ENCODE results near the gene METTL22. TPM values are rescaled to one million over a fixed set of nuclear protein-coding genes. Genes with fewer than 3 reads are reported as not detected.

Gene METTL22
- total and polyA plus RNA-seq, 4 donors = 6.5 to 17.9 (median 14.4) TPM

DNA sequence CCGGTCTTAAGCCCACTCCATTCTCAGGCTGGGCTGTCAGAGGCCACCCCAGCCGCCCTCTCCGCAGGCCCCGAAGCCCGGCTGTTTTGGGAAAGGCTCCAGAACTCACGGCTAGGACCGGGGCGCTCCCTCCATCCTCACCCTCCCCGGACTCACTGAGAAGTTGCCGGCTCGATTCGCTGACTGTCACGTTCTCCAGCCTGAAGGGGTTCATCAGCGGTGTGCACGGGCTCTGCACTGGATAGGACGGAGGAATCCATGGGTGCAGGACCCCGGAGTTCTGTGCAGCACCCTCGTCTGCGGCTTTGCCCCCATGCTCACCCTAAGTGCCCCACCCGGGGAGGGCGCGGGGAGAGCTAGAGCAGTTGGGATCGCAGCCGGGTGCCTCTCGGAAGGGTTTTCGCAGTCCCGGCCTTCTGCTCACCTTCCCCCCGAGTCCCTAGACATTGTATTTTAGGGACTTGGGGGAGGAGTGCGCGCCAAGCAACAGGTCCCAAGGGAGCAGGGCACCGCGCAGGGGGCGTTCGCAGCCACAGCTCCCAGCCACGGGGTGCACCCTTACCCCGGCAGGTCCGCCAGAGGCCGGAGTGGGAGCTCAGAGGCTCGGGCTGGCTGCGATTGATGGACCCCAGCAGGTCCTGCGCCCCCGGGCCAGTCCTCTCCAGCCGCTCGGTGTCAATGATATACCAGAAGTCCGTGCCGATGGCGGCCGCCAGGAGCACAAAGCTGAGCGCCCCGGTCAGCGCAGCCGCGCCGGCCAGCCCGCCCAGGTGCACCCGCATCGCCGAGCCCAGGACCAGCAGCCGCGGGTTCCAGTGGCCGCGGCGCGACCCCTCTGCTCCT is 32.2 kb upstream of the METTL22 start (continued):
- TF ChIP-seq, protein P1, sequence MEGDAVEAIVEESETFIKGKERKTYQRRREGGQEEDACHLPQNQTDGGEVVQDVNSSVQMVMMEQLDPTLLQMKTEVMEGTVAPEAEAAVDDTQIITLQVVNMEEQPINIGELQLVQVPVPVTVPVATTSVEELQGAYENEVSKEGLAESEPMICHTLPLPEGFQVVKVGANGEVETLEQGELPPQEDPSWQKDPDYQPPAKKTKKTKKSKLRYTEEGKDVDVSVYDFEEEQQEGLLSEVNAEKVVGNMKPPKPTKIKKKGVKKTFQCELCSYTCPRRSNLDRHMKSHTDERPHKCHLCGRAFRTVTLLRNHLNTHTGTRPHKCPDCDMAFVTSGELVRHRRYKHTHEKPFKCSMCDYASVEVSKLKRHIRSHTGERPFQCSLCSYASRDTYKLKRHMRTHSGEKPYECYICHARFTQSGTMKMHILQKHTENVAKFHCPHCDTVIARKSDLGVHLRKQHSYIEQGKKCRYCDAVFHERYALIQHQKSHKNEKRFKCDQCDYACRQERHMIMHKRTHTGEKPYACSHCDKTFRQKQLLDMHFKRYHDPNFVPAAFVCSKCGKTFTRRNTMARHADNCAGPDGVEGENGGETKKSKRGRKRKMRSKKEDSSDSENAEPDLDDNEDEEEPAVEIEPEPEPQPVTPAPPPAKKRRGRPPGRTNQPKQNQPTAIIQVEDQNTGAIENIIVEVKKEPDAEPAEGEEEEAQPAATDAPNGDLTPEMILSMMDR (IDR thresholded peaks at IDR 0.05; ENCODE audit: low read depth, low read length, missing input control) = no peak

DNA sequence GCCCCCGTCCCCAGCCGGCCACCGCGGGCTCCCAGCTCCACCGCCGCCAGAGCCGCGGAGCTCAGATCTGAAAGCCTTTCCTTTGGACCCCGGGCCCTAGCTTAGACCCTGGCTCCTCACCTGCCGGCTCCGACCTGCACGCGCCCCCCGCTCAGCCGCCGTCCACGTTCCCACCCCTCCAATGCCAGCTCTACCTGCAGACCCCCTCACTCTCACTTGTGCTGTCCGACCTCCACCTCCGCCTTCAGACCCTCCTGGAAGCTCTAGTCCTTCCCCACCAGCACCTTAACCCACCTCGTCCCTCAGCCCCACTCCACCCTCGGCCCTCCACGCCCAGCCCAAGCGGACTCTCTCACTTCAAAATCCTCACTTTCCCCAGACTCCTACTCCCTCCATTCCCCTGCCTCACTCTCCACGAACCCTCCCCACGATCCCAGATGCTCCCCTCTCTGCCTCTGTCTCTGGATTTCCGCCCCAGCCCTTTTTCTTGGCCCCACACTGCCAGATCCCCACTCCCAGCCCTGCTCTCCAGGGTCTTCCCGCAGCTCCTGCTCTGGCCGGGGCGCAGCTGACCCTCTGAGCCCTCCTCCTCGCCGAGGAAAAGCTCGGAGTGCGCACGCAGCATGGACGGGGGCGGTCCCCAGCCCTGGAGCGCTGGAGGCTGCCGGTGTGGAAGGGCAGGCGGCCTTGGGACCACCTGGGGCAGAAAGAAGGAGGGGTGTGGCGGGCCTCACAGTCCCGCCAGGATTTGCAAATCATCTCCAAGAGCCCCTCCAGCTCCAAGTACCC is 31.4 kb upstream of the METTL22 start, which contains the start of gene TMEM114:
TMEM114 (minus strand) TSS at position 612 of the 789 bp plus-strand sequence. CDS start 673 bp downstream, outside the sequence.
- no peak for DNase-seq (ENCODE audit: low spot score)

DNA sequence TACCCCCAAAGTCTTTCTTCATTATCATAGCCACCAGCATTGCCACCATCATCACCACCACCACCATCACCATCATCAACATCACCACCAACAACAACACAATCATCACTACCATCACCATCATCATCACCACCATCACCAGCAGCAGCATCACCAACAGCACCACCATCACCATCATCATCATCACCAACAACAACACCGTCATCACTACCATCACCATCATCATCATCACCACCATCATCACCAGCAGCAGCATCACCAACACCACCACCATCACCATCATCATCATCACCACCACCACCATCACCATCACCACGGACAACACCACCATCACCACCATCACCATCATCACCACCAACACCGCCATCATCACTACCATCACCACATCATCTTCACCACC is 30.7 kb upstream of the METTL22 start:
- Histone ChIP-seq H3K27me3 (ENCODE audit: control insufficient read depth in 4 of 4, insufficient read depth in 4 of 4, low read length in 3 of 4) (peaks cover 0 to 12% (median 3%) of the 10 kb centered on the region in 4 donors), H3K4me1 (ENCODE audit: control insufficient read depth in 4 of 4, insufficient read depth in 4 of 4, low read length in 3 of 4) (peaks cover 0 to 15% (median 6%) of the 10 kb centered on the region in 4 donors), H3K9ac (ENCODE audit: low read depth in 1 of 2, low read length in 2 of 2) (no peak overlapping the region), H3K27ac (ENCODE audit: low read depth in 1 of 2, low read length in 2 of 2) (no peak overlapping the region), H3K4me3 (ENCODE audit: low read depth in 1 of 3, low read length in 3 of 3) (no peak overlapping the region), H3K36me3 (ENCODE audit: control insufficient read depth in 4 of 4, insufficient read depth in 3 of 4, low read depth in 1 of 4, low read length in 3 of 4) (no peaks in the 10 kb centered on the region), H3K9me3 (ENCODE audit: control insufficient read depth in 4 of 4, low read length in 3 of 4) (no peaks in the 10 kb centered on the region)
- no peak for DNase-seq (ENCODE audit: low spot score)
- TF ChIP-seq JUND (IDR thresholded peaks at IDR 0.05) (no peak), TAF1 (conservative IDR thresholded peaks at IDR 0.05) (no peak)
- 97% methylated on average over 3 of the region's 3 CpGs for WGBS

More for the DNA sequence above, 31.4 kb upstream of the METTL22 start, which contains the start of gene TMEM114:
- no peaks in the 10 kb centered on the region for H3K9me3 ChIP-seq (ENCODE audit: control insufficient read depth in 4 of 4, low read length in 3 of 4)
- 6% methylated on average over 41 of the region's 41 CpGs for WGBS
- peak within 1 kb of the TSS in 1 of 3 donors; percentile 18 for H3K4me3 ChIP-seq (ENCODE audit: low read depth in 1 of 3, low read length in 3 of 3)
- peaks cover 0 to 12% (median 3%) of the 10 kb centered on the region in 4 donors for H3K27me3 ChIP-seq (ENCODE audit: control insufficient read depth in 4 of 4, insufficient read depth in 4 of 4, low read length in 3 of 4)
- peaks cover 0 to 15% (median 6%) of the 10 kb centered on the region in 4 donors for H3K4me1 ChIP-seq (ENCODE audit: control insufficient read depth in 4 of 4, insufficient read depth in 4 of 4, low read length in 3 of 4)
- no peak within 1 kb of the TSS for H3K9ac ChIP-seq (ENCODE audit: low read depth in 1 of 2, low read length in 2 of 2)
- no peak for TF ChIP-seq ZBTB33 (IDR thresholded peaks at IDR 0.05)
- TF ChIP-seq TAF1 (conservative IDR thresholded peaks at IDR 0.05) = no peak
- no peak for TF ChIP-seq YY1 (IDR thresholded peaks at IDR 0.05)
- TF ChIP-seq EGR1 (IDR thresholded peaks at IDR 0.05; ENCODE audit: low read depth in 2 of 2) = no peak
- TF ChIP-seq HNF4A (conservative IDR thresholded peaks at IDR 0.05) = no peak
- H3K36me3 ChIP-seq (ENCODE audit: control insufficient read depth in 4 of 4, insufficient read depth in 3 of 4, low read depth in 1 of 4, low read length in 3 of 4) = no peaks in the 10 kb centered on the region
- H3K27ac ChIP-seq (ENCODE audit: low read depth in 1 of 2, low read length in 2 of 2) = no peak within 1 kb of the TSS

GRCh38 chr16:8591451-8591850 is 30.0 kb upstream of the METTL22 start:
- 94% methylated on average over 3 of the region's 3 CpGs for WGBS
- TF ChIP-seq NR2F2 (IDR thresholded peaks at IDR 0.05) (no peak), FOXA2 (IDR thresholded peaks at IDR 0.05) (no peak), FOXA1 (IDR thresholded peaks at IDR 0.05) (no peak)
- peaks cover 0 to 2% (median under 1%) of the 10 kb centered on the region in 4 donors for H3K9me3 ChIP-seq (ENCODE audit: control insufficient read depth in 4 of 4, low read length in 3 of 4)
- peaks cover 0 to 12% (median 3%) of the 10 kb centered on the region in 4 donors for H3K27me3 ChIP-seq (ENCODE audit: control insufficient read depth in 4 of 4, insufficient read depth in 4 of 4, low read length in 3 of 4)
- DNase-seq (ENCODE audit: low spot score) = no peak
- H3K36me3 ChIP-seq (ENCODE audit: control insufficient read depth in 4 of 4, insufficient read depth in 3 of 4, low read depth in 1 of 4, low read length in 3 of 4) = no peaks in the 10 kb centered on the region
- H3K9ac ChIP-seq (ENCODE audit: low read depth in 1 of 2, low read length in 2 of 2) = no peak overlapping the region
- H3K4me1 ChIP-seq (ENCODE audit: control insufficient read depth in 4 of 4, insufficient read depth in 4 of 4, low read length in 3 of 4) = peaks cover 0 to 15% (median 6%) of the 10 kb centered on the region in 4 donors
- no peak overlapping the region for H3K27ac ChIP-seq (ENCODE audit: low read depth in 1 of 2, low read length in 2 of 2)
- no peak overlapping the region for H3K4me3 ChIP-seq (ENCODE audit: low read depth in 1 of 3, low read length in 3 of 3)

Data from liver (tissue), 9 donors.